HG03521 (cell line): Measurements from ENCODE around the gene LDLR.
"Not testable (repeated sequence)": the region's sequence is repeated elsewhere in the genome, so short reads cannot be mapped to it uniquely, and the experiment has no call there.

Experiments used
- ATAC-seq: cut with Tn5 transposase; IDR thresholded peaks from one replicate; pipeline ENCODE4 v1.9.1; 2021; ENCODE audit warnings: mild to moderate bottlenecking, moderate library complexity; ENCODE audit not compliant: unreplicated experiment

Gene LDLR

GRCh38 chr19:11103667-11104066 is 14.4 kb downstream of the LDLR start:
- not testable (repeated sequence) for ATAC-seq

GRCh38 chr19:11105014-11105636 is 15.9 kb downstream of the LDLR start:
- no peak for ATAC-seq

GRCh38 chr19:11106477-11106876 is 17.2 kb downstream of the LDLR start:
- ATAC-seq, result no peak

GRCh38 chr19:11108746-11109145 is 19.5 kb downstream of the LDLR start:
- ATAC-seq, result no peak

- ATAC-seq, result no peak
Measured at GRCh38 chr19:11111117-11111770, 22.0 kb downstream of the LDLR start.

- ATAC-seq, result no peak
Measured at GRCh38 chr19:11111771-11112144, 22.5 kb downstream of the LDLR start.

GRCh38 chr19:11113140-11113708 is 24.0 kb downstream of the LDLR start:
- no peak for ATAC-seq

- no peak for ATAC-seq
Measured at GRCh38 chr19:11115042-11115441, 25.8 kb downstream of the LDLR start.

- no peak for ATAC-seq
Measured at GRCh38 chr19:11115895-11116446, 26.7 kb downstream of the LDLR start.

- no peak for ATAC-seq
Measured at GRCh38 chr19:11116507-11116906, 27.2 kb downstream of the LDLR start.

- ATAC-seq, result not testable (repeated sequence)
Measured at GRCh38 chr19:11121963-11122362, 32.7 kb downstream of the LDLR start.

GRCh38 chr19:11123114-11123513 is 33.9 kb downstream of the LDLR start:
- no peak for ATAC-seq

- ATAC-seq, result not testable (repeated sequence)
Measured at GRCh38 chr19:11124157-11124556, 34.9 kb downstream of the LDLR start.

GRCh38 chr19:11125994-11126685 is 36.9 kb downstream of the LDLR start:
- no peak for ATAC-seq

- no peak for ATAC-seq
Measured at GRCh38 chr19:11127905-11128304, 38.6 kb downstream of the LDLR start.

- no peak for ATAC-seq
Measured at GRCh38 chr19:11130824-11131455, 41.7 kb downstream of the LDLR start.

- no peak for ATAC-seq
Measured at GRCh38 chr19:11131471-11131870, 42.2 kb downstream of the LDLR start.

GRCh38 chr19:11136400-11137101 is 47.3 kb downstream of the LDLR start:
- no peak for ATAC-seq

GRCh38 chr19:11137542-11138384 is 48.5 kb downstream of the LDLR start:
- ATAC-seq, result no peak
